Bronchial epithelial cell (primary cell): ENCODE measurements around the gene KDM4B. TPM values are rescaled to one million over a fixed set of nuclear protein-coding genes. Genes with fewer than 3 reads are reported as not detected.

Experiments
- DNase-seq: peaks from one replicate; pipeline ENCODE4 v3.0.0-alpha.2; 2010; ENCODE audit warnings: low read depth
- FAIRE-seq: peaks from 2 replicates; lab custom pipeline; 2011; peaks lifted over from hg19 to GRCh38; lab: Jason Lieb, UNC
- H3K27me3 ChIP-seq: 2 replicates; pipeline ENCODE4 v1.5.1; 2011; ENCODE audit warnings: low read length; ENCODE audit not compliant: control insufficient read depth, insufficient read depth
- H3K36me3 ChIP-seq: 2 replicates; pipeline ENCODE4 v1.5.1; 2011; ENCODE audit warnings: low read length; ENCODE audit not compliant: control insufficient read depth, insufficient read depth
- H3K4me3 ChIP-seq: 2 replicates; pipeline ENCODE4 v1.5.1; 2011; ENCODE audit warnings: mild to moderate bottlenecking, low read depth, low read length, control low read depth
- total RNA-seq: library from RNA; depleted of rRNA; stranded (reverse); fragments of >200 nt; gene quantifications from 2 replicates; pipeline ENCODE4 v1.2.1, GENCODE V29; 2014
- TF ChIP-seq, protein P1 (sequence below): IDR thresholded peaks from 2 replicates; pipeline ENCODE4 v1.5.1; 2011; ENCODE audit warnings: mild to moderate bottlenecking, moderate library complexity, low read length, control low read depth, inconsistent platforms; ENCODE audit not compliant: insufficient read depth, severe bottlenecking

The KDM4B gene
- total RNA-seq, 1 donor from 2014 or later = 12.6 TPM

DNA sequence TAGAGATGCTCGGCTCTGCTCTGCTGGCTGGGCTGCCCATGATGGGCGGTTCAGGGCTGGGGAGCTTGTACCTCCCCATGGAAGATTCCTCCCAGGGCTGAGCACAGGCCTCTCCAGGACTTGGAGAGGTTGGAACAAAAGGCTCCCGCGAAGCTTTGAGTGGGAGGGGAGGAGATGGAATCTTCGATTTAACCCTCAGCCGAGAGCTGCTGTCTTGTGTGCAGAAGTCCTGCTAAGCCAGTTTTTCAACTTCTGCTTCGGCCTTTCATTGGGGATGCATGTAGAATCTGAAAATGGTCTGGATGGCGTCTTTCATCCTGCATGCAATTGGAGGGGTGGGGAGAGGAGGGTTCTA is 163.3 kb downstream of the KDM4B start:
- Histone ChIP-seq H3K36me3 (peaks cover 26% of the 10 kb centered on the region), H3K27me3 (no peaks in the 10 kb centered on the region), H3K4me3 (no peak overlapping the region)
- TF ChIP-seq, protein P1, sequence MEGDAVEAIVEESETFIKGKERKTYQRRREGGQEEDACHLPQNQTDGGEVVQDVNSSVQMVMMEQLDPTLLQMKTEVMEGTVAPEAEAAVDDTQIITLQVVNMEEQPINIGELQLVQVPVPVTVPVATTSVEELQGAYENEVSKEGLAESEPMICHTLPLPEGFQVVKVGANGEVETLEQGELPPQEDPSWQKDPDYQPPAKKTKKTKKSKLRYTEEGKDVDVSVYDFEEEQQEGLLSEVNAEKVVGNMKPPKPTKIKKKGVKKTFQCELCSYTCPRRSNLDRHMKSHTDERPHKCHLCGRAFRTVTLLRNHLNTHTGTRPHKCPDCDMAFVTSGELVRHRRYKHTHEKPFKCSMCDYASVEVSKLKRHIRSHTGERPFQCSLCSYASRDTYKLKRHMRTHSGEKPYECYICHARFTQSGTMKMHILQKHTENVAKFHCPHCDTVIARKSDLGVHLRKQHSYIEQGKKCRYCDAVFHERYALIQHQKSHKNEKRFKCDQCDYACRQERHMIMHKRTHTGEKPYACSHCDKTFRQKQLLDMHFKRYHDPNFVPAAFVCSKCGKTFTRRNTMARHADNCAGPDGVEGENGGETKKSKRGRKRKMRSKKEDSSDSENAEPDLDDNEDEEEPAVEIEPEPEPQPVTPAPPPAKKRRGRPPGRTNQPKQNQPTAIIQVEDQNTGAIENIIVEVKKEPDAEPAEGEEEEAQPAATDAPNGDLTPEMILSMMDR = no peak
- FAIRE-seq (no peak), DNase-seq (peak; percentile 11)

DNA sequence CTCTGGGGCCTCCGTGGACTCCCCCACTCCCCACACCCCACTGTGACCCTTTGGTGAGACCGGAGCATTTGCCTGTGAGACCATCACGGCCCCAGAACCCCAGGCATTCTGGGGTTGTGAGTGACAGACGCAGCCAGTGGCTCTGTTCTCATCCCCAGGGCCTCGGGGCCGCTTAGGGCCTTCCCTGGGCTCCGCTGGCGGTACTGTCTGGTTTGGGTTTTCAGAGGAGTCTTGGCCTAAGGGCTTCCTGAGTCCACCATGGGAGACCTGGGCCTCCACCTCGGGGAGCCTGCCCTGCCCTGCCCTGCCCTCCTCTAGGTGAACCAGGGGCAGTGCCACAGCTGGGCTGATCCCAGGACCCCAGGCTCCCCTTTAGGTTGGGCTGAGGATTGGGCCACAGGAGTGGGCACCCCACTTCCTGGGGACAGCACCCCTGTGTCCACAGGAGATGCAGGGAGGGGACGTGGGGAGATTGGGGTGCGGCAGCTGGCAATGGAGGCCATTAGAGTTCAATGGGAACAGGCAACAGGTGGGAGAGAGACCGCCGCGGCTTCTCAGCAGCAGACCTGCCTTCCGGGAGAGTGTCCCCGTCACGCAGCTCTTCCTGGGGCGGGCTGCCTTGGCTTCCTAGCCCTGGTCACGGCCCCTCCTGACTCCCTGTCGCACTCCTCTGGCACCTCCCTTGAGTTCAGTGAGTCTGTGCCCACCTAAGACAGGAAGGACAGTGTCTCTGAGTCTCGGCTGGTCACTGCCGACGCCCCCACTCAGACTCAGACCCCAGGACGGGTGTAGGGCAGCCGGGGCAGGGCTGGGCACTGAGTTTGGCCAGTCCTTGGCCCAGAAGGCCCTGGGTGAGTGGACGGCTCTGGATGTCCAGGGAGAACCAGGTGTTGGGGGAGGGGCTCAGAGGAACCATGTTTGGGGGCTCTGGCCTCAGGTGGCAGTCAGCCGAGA is 164.1 kb downstream of the KDM4B start:
- Histone ChIP-seq H3K4me3 (no peak overlapping the region), H3K36me3 (peaks cover 33% of the 10 kb centered on the region), H3K27me3 (no peaks in the 10 kb centered on the region)
- DNase-seq (no peak), FAIRE-seq (no peak)
- TF ChIP-seq, protein P1 = no peak

DNA sequence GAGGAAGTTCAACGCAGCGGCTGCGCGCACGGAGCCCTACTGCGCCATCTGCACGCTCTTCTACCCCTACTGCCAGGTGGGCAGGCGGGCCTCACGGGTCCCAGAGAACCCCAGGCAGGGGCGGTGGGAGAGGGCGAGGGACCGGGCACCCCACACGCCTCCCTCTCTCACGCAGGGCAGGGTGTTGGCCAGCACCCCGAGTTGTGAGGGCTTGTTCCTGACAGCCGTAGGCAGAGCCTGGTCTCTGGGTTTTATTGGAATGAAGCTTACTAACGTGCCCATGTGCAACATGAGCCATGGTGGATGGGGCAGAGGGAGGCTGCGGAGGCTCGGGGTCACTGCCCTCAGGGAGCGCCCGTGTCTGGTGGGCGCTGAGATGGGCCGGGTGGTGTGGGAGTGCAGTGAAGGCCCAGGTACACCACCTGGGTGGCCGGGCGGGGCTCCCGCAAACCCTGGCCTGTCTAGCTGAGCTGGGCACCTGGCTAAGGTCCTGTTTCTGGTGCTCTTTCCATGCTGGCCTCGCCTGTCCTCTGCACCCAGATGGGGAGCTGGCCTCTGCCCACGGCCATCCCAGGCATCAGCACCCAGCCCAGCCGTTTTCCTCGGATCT is 165.2 kb downstream of the KDM4B start:
- Histone ChIP-seq H3K4me3 (no peak overlapping the region), H3K36me3 (peaks cover 37% of the 10 kb centered on the region), H3K27me3 (no peaks in the 10 kb centered on the region)
- FAIRE-seq (no peak), DNase-seq (no peak)
- TF ChIP-seq, protein P1 = no peak

DNA sequence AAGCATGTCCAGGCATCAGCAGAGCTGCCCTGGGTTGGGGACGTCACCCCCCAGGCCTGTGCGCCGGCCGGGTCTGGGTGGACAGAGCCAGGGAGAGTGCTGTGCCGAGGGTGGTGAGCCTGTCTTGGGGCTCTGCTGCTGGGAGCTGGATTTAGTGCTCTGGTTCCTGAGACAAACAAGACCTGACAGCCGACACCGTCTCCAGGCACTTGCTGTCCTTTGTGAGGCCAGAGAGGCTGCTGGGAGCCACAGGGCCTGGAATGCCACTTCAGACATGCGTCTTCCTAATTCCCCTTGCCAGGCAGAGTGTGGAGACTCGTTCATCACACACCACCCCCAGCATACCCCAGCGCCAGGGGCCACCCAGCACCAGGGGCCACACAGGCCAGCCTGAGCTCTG is 165.8 kb downstream of the KDM4B start:
- no peak for DNase-seq
- TF ChIP-seq, protein P1 = no peak
- Histone ChIP-seq H3K27me3 (no peaks in the 10 kb centered on the region), H3K36me3 (peaks cover 39% of the 10 kb centered on the region), H3K4me3 (no peak overlapping the region)
- no peak for FAIRE-seq

DNA sequence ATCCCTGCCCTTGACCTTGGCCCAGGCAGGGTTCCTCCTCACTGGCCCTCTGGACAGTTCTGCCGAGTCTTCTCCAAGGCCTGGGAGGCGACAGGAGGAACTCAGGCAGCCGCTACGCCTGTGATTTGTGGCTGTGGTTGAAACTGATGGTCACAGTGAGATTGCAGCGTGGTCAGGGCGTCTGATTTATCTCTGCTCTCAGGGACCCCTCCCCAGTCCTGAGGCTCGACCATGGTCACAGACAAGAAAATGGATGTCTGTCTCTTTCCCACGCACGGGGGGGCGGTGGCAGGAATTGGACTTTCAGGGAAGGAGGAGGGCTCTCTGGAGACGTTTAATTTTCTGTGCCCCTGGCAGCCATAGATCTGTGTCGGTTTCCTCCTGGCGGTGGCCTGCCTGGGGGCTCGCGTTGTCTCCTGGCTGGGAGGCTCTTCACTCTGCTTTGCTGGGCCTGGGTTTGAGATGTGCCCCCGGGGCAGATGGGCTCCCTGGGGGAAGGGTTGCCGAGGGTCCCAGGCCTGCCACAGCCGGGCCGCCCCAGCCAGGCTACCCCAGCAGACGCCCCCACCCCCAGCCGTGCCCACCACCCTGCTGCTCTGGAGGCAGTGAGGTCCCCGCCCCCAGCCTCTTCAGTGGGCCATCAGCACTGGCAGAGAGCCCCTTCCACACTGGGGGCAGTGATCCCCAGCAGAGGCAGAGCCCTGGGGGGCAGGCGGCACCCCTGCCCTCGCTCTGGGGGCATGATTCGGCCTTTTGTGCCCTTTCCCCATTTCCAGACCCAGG is 167.4 kb downstream of the KDM4B start:
- FAIRE-seq = no peak

More for the DNA sequence above, 167.4 kb downstream of the KDM4B start:
- H3K36me3 ChIP-seq = peaks cover 44% of the 10 kb centered on the region
- no peak overlapping the region for H3K4me3 ChIP-seq
- H3K27me3 ChIP-seq = no peaks in the 10 kb centered on the region
- TF ChIP-seq, protein P1 = no peak
- DNase-seq = no peak
